HG03460 (cell line): ENCODE measurements around the gene SH3BP5L.
"Not testable (repeated sequence)": the region's sequence is repeated elsewhere in the genome, so short reads cannot be mapped to it uniquely, and the experiment has no call there.

Source experiments
- ATAC-seq: cut with Tn5 transposase; IDR thresholded peaks from one replicate; pipeline ENCODE4 v1.9.1; 2021; ENCODE audit not compliant: unreplicated experiment

SH3BP5L gene

DNA sequence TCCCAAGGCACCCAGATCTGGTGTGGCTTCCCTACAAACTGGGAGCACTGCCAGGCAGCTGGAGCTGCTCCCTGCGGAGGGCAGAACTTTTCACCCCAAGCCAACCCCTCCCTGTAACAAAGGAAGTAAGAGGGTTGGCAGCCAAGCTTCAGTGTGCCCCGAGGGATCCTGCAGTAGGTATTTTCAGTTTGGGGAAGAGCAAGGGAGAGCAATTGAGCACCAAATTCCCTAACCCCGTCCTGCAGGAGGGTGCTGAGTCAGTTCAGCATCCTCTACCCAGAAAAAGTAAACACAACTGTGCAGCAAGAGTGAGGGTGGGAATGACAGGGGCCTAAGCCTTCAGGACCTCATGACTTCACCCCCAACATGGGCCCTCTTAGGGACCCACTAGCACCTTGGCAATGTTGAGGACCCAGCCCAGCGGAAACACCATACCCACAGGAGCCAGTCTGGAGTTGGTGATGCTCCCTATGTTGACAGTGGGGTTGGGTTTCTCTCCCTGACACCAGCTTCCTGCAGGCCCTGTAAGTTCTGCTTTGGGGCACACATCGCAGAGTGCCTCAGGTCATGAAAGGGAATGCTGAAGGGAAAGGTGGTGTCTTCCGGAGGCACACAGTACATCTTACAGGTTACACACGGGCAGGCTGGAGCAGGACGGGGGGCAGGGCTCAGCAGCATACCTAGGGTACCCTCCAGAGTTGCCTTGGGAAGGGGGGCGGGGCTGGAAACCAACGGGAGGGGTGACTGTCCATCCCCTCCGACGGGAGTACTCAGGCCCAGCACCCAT lies 14.8 kb downstream of the SH3BP5L start:
- ATAC-seq = no peak

DNA sequence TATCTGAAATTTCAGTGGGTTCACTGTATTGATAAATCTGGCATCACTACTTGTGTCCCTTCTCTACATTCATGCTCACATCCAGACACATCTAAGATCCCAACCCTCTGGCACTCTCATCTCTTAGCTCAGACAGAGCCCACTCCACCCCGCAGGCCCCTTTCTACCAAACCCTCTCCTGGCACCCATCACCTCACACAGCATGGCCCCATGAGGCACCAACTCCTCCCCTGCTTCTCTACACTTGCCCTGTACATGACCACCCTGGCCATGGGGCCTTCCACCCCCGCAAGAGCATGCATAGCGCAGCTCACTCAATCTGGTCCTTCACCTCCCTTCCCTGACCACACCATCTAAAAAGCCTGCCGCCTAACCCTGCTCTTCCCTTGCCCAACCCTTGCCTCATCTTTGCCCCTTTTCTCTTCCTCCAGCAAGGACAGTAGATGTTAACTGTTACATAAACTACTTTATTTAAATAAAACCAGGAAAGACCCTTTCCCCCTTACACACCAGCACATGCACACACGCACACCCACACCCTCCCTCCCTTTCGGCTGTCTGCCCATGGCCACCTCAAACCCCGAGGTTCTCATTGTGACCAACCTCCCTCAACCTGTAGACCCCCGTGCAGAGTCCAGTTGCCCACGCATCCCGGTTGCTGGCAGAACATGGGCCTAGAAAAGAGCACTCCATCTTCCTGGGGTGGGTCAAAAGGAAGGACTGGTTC lies 15.6 kb downstream of the SH3BP5L start:
- ATAC-seq = no peak

DNA sequence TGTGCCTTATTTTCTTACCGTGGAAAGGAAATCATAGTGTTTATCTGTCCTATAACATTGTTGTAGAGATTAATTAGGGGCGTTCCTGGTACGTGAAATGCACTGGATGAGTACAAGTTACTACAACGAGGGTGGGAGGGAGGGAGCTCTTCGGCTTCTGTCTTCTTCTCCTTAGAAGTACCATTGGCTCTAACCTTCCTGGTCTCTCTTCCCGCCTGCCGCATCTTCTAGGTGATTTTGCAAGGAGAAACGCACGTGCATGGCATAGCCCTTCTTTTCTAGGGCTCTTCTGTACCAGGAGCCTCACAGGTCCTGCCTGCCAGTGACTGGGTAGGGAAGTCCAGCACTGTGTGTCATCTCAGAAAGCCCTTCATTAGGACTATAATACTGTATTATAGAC lies 16.8 kb downstream of the SH3BP5L start:
- no peak for ATAC-seq

DNA sequence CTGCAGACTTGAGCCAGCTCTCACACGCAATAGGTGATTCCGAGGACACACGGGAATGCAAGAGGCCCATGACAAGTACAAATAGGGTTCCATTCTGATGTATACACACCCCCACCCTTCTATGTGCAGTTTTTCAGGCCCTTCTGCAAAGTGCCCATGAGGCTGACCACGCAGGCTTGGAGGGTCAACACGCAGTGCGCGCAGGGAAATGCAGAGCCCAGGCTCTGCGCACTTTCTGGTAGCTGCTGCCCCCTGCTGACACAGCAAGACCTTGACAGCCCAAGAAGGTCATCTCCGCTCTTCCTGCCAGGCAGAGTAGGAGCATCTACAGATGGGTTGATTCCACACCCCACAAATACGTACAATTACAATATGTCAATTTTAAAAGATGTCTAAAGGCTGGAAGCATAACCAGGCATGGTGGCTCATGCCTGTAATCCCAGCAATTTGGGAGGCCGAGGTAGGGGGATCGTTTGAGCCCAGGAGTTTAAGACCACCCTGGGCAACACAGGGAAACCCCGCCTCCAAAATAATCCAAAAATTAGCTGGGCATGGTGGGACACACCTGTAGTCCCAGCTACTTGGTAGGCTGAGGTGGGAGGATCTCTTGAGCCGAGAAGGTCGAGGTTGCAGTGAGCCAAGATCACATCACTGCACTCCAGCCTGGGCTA lies 18.5 kb downstream of the SH3BP5L start:
- peak; percentile 44 for ATAC-seq

DNA sequence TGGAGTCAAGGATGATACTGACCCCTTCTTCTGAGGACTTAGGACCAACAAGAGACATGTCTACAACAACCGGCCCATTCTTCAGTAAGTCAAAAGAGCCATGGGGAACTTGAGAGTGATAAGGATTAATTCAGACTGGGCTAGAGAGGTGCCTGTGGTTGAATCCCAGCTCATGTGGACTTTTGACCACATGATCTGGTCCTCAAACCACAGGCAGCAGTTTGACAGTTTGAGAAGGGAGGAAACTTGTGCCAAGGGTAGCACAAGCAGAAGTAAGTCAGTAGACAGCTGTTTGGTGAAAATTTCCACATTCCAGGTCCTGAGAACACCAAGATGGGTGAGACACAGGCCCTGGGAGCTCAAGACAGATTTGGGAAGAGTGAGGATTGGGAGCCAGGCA lies 19.8 kb downstream of the SH3BP5L start:
- no peak for ATAC-seq

DNA sequence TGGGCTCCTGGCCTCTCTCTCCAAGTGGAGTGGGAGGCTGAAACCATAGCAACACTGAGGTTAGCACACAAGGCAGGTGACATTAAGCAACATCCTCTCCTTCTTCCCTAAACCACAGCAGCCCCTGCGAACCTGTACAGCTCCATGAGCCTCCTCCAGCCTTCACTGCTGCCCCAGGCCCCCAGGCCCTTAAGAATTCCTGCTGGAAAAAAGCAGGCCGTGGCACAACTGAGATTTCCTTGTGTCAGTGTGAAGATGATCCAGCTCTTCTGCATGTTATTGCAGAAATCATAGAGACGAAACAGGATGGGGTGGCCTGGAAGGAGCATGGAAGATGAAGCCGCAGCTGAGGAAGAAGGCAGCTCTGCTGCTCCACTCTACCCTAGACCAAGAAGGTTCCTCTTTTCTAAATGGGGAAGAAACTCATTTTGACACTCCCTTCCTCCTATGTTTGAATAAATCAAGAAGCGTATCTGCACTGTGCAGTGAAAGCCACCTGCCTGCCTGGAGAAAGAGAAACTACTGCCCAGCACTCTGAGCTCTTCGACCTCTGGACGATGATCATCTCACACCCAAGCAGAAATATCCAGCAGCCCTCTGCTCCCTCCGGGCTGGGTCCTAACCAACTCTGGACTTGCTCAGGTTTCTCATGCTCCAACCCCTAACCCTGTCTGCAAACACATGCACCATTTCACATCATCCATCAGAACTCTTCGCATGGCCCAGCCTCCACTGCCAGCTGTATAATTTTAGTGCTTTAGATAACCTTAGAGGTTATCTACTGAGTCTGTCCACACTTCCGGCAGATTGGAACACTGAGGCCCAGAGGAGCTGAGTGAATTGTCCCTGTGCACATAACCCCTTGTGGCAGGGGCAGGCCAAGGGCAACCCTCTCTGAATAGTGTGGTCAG lies 20.7 kb downstream of the SH3BP5L start:
- ATAC-seq = peak; percentile 84

DNA sequence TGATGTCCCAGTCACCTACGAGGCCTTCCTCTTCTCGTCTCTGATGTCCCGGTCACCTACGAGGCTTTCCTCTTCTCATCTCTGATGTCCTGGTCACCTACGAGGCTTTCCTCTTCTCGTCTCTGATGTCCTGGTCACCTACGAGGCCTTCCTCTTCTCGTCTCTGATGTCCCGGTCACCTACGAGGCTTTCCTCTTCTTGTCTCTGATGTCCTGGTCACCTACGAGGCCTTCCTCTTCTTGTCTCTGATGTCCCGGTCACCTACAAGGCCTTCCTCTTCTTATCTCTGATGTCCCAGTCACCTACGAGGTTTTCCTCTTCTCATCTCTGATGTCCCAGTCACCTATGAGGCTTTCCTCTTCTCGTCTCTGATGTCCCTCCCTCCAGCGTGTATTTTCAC lies 22.2 kb downstream of the SH3BP5L start:
- ATAC-seq = not testable (repeated sequence)

DNA sequence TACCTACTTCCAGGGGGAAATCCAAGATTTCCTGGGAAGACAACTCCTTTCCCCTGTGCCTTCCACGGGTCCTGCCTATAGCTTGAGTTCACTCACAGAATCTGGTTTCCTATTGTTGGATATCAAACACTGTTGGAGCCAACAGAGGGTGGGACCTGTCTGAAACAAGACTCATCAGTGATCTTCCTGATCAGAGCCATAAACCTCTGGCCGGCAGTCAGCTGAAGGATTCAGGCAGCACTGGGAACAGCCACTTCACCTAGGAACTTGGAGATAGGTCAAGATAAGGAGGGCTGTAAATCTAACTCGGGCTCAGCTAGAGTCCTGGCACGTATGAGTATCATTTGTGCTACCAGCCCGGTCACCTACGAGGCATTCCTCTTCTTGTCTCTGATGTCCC lies 23.3 kb downstream of the SH3BP5L start:
- no peak for ATAC-seq

DNA sequence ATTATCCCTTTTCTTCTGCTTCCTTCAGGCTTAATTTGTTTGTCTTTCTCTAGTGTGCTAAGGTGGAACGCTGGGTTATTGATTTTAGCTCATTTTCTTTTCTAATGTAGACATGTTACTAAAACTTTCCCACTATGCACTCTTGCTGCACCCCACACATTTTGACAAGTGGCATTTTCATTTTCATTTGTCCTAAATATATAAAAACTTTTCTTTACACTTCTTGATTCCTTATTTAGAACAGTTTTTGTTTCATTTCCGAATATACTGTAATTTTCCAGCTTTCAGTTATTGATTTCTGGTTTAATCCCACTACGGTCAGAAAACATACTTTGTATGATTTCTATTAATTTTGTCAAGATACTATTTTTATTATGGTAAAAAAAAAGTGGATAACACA lies 25.3 kb downstream of the SH3BP5L start:
- ATAC-seq = no peak

DNA sequence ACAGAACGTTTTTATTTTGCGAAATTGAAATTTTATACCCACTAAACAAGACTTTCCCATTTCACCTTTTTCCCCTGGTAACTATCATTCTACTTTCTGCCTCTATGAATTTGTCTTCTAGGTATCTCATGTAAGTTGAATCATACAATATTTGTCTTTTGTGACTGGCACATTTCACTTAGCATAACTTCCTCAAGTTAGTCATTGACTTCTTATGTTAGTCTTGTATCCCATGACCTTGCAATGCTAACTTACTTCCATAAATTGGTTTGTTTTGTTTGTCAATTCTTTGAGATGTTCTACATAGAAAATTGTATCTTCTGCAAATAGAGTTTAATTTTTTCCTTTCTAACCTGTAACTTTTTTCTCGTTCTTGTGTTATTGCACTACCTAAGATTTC lies 26.9 kb downstream of the SH3BP5L start:
- no peak for ATAC-seq

DNA sequence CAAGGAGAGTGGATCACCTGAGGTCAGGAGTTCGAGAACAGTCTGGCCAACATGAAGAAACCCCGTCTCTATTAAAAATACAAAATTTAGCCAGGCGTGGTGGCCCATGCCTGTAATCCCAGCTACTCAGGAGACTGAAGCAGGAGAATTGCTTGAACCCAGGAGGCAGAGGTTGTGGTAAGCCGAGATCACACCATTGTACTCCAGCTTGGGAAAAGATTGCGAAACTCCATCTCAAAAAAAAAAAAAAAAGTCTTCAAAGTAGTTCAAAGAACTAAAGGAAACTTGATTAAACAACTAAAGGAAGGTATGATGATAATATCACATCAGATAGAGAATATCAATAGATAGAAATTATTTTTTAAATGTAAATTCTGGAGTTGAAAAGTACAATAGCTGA lies 31.1 kb downstream of the SH3BP5L start:
- not testable (repeated sequence) for ATAC-seq

DNA sequence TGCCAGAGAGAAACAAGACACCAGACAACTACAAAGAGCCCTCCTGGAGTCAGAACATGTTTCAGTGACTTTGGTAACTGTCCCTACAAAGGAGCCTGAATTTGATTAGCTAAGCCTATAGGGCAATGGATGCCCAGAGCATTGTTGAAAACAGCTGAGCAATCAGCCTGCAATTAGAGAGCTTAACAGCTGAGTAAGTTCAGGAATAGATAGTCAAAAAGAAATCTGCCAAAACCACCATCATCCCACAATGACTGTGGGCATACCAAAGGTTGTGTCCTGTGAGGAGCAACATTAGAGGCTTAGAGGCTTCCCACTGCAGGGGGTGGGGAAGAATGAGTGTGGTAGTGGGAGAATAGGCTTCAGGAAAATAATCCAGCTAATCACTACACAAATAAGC lies 32.1 kb downstream of the SH3BP5L start:
- peak; percentile 88 for ATAC-seq

DNA sequence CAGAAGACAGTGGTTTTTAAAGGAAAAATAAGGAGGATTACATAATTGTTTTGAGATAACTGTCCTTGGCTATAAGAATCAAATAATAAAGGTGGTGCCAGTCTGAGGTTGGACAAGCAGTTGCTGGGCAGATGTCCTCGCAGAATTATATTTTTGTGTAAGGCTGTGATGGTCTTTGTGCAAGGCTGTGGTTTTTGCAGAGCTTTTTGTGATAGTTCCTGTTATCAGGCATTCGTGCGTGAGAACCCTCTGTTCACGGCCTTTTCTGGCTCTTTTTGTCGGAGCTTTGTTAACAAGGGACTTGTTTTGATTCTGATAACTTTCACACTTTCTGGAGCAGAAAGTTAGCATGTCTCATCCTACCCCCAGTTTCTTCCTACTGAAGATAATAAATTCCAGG lies 33.4 kb downstream of the SH3BP5L start:
- peak; percentile 37 for ATAC-seq

DNA sequence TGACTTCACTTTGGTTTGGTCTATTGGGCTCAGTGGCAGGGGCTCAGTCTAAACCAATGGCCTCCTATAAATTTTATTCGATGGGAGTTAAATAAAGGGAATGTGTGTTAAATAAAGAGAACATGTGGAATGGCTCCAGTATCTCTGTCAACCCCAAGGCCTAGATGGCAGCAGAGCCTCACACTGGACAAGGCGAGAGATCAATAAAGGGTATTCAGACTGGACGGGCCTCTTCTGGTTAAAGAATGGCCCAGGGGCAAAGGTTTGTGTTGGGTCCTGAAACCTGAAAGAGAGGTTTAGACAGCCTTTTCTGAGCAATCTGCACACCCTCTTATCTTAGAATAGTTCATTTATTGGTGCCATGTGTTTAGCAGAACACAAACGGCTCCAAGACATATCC lies 34.7 kb downstream of the SH3BP5L start:
- no peak for ATAC-seq

DNA sequence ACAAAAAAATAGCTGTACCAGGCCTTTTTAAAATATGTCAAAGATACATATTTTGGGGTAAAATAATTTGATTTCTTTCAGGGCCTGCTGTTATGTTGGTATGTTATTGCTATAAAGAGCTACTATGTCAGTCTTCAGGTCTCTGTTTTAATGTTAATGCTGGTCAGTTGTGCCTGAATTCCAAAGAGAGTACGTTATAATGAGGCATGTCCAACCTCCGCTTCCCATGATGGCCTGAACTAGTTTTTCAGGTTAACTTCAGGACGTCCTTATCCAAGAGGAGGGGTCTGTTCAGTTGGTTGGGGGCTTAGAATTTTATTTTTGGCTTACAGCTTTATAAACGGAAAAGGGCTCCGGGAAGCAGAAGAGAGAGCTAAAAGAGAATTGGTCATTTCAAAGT lies 35.3 kb downstream of the SH3BP5L start:
- no peak for ATAC-seq

DNA sequence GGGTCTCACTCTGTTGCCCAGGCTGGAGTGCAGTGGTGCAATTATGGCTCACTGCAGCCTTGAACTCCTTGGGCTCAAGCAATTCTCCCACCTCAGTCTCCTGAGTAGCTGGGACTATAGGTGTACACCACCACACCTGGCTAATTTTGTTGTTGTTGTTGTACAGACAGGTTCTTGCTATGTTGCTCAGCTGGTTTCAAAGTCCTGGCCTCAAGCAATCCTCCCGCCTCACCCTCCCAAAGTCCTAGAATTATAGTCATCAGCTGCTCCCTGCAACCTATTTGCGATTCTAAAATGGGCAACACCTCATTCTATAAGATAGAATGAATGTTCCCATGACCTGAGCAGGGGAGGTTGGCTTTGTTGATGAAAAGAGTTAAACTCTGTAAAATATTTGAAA lies 36.4 kb downstream of the SH3BP5L start:
- not testable (repeated sequence) for ATAC-seq

DNA sequence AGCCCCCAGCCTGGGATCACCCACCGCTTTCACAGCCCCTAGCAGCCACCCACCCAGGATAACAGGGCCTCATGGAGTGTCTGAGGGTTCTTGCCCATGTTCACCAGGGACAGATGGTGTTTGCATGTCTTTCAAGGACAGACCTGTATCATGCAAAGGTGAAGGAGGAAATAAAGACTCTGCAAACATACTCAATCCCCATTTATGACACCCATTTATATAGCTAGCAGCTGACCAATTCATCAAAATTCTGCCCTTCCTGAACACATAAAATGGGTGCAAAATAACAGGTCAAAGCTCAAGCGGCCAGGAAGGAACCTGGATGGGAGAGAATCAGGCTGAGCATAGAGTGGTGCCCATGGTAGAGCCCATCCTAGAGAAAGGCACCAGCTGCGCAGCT lies 37.4 kb downstream of the SH3BP5L start:
- ATAC-seq = no peak

DNA sequence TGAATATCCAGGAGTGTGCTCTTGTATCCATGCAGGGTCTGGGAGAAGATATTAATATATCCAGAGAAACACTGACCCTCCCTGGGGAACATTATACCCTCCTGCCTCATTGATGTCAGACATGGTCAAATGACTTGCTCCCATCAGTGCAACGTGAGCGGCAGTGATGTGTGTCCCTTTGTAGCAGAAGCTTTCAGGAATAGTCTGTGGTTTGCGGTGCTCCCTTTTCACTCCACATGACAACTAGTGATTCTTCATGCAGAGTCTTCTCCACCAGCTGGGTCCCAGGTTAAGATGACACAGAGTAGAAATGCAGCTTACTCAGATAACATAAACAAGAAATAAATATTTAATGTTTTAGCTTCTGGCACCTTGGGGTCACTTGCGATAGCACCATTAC lies 38.3 kb downstream of the SH3BP5L start:
- ATAC-seq = no peak

DNA sequence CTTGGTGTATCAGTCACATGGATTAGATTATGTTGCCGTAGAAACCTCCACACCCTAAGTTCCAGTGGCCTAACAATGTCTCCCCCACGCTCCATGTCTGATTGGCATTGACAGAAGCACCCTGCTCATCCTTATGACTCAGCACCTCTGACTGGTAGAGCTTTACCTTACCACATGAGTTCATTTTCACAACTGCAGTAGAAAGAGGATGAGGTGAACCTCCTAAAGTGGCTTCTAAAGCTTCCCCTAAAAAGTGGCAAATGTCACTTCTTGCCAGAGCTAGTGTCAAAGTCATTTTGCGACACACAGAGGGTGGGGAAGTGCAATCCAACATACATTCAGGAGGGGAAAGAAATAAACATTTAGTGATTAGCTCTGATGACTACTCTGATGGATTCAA lies 39.6 kb downstream of the SH3BP5L start:
- ATAC-seq = peak; percentile 69

DNA sequence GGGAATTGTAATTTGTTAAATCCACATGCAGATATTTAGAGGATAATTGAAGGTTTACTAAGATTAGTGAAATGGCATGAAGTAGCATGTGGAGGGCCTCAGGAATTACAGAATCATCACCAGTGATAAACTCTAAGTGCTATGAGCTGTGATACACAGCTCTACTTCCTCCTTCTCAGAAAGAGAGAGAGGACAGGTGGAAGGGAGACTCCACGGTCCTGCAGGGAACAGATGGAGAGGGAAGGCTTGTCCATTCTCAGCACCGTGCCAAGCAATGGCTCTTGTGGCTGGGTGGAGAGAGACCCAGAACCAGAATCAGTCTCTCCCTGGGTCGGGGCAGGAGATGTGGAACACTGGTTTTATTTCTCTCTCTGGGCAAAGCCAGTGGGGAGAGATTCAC lies 42.3 kb downstream of the SH3BP5L start:
- ATAC-seq = no peak
